Measurements from ENCODE around the gene TUT7.

GRCh38 chr9:86248746-86249145 is 105.5 kb downstream of the TUT7 start:
- TF ChIP-seq, protein P1, sequence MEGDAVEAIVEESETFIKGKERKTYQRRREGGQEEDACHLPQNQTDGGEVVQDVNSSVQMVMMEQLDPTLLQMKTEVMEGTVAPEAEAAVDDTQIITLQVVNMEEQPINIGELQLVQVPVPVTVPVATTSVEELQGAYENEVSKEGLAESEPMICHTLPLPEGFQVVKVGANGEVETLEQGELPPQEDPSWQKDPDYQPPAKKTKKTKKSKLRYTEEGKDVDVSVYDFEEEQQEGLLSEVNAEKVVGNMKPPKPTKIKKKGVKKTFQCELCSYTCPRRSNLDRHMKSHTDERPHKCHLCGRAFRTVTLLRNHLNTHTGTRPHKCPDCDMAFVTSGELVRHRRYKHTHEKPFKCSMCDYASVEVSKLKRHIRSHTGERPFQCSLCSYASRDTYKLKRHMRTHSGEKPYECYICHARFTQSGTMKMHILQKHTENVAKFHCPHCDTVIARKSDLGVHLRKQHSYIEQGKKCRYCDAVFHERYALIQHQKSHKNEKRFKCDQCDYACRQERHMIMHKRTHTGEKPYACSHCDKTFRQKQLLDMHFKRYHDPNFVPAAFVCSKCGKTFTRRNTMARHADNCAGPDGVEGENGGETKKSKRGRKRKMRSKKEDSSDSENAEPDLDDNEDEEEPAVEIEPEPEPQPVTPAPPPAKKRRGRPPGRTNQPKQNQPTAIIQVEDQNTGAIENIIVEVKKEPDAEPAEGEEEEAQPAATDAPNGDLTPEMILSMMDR (IDR thresholded peaks at IDR 0.05; ENCODE audit: borderline replicate concordance, extremely low read depth, low read length, poor library complexity, severe bottlenecking), result no peak
- no peak for TF ChIP-seq EZH2 (IDR thresholded peaks at IDR 0.05; ENCODE audit: borderline replicate concordance, low read depth, low read length, severe bottlenecking)

Measured in DND-41 (cell line).